Suppressor macrophage (primary cell): ENCODE data around the gene CPZ.

Experiments
- DNase-seq, 4 experiments: peaks; one replicate each; pipeline ENCODE4 v3.0.0-alpha.2; 2020 to 2022

Gene CPZ

DNA sequence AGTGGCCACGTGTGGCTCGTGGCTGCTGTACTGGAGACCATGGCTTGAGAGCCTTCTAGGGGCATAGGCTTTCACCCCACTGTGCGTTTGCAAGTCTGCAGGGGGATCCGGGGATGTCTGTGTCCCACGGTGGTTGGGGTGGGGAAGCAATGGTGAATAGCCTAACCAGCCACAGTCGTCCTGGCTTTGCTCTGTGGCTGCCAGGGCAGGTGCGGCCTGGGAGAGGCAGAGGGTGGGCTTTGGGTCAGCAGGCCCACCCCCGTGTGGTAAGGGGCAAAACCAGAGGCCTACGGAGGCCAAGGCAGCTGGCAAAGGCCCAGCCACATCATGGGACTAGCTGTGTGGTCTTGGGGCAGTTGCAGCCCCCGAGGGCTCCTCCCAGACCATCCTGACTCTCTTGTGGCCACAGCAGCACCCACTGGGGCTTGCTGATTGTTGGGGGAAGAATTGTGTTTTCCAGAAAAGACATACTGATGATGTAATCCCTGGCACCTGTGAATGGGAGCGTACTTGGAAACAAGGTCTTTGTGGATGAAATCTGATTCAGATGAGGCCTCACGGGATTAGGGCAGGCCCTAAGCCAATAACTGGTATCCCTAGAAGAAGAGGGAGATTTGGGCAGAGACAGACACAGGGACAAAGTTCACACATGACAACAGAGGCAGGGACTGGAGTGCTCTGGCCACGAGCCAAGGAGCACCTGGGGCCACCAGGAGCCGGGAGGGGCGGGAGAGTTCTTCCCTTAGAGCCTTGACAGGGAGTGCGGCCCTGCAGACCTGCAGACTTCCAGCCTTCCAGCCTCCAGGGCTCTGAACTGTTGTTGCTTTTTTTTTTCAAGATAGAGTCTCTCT lies 2.9 kb downstream of the CPZ start:
- no peak for DNase-seq

- DNase-seq, result no peak
These were observed 4.3 kb downstream of the CPZ start for GRCh38 chr4:8596891-8597290.

DNA sequence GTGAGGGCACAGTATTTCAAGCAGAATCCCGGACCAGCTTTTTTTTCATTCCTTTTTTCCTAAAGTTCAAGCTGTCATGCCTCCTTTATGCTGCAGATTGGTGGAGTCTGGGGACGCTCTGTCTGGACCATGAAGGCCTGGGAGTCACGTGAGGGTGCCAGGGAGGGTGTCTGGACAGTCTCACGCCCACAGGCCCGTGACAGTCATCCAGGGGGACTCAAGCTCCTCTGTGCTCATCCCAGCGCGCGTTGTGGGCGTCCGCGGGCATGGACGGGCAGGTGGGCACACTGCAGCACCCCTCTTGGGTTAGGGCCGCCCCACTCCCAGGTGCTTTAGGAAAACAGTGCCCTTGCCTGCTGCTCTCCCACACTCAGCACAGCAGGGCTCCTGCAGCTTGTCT lies 4.8 kb downstream of the CPZ start:
- no peak for DNase-seq

DNA sequence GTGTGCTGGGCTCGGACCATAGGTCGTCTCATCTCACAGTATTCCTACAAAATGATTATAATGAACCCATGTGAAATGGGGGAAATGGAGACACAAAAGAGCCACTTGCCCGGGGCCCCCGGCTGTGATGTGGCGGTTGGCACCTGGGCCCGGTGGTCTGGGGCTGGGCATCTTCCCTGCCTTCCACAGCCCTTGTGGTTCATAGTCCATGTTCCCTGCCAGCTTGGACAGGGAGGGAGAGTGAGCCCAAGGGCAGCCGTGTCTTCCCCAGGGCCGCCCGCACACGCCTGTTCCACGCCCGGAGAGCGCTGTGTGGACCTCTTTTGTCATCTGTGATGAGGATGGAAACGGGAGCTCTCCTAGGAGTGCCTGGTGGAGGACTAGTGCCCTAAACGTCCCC lies 5.2 kb downstream of the CPZ start:
- no peak for DNase-seq

- DNase-seq, result no peak
These were observed 6.0 kb downstream of the CPZ start for GRCh38 chr4:8598391-8599090.

GRCh38 chr4:8599091-8599460 lies 6.5 kb downstream of the CPZ start:
- DNase-seq, result no peak

DNA sequence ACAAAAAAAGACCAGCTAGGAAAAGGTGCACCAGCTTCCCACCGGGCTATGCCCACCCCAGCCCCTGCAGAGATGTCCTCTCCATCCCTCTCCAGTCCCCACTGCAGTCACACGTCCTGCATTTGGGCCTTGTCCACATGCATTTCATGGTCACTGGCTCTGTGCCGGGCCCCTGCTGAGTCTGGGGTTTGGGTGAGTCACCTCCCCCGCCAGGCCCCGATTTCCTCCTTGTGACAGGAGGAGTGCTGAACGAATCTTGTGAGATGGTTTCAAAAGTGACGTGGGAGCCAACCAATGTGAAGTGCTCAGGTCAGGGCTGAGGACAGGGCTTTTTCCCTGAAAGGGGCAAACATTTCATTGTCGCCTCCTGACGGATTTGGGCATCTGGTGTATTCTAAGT lies 7.1 kb downstream of the CPZ start:
- DNase-seq, result no peak

GRCh38 chr4:8600266-8600665 lies 7.7 kb downstream of the CPZ start:
- no peak for DNase-seq

DNA sequence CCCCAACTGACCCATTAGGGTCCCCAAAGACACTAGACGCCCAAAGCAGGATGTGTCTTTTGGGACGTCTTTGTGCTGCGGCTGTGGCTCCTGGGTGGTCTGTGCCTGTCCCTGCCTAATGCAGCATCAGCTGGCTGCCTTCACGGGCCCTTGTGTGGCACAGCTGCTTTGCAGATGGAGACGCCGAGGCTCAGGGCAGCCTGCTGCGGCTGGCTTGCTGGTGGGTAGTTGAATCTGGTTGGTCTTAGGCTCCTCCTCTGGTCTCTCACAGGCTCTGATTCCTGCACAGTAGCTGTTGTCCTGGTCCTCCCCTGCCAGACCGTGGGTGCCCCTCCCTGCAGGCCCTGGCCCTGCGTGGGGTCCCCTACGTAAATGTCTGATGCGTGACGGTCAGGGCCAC lies 8.1 kb downstream of the CPZ start:
- DNase-seq, result no peak

DNA sequence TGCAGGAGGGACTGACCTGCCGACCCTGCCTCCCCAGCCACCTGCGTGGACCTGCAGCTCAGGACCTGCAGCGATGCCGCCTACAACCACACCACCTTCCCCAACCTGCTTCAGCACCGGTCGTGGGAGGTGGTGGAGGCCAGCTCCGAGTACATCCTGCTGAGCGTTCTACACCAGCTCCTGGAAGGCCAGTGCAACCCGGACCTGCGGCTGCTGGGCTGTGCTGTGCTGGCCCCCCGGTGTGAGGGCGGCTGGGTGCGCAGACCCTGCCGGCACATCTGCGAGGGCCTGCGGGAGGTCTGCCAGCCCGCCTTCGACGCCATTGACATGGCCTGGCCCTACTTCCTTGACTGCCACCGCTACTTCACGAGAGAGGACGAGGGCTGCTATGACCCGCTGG lies 8.5 kb downstream of the CPZ start:
- no peak for DNase-seq

GRCh38 chr4:8601556-8601955 lies 9.0 kb downstream of the CPZ start:
- no peak for DNase-seq

DNA sequence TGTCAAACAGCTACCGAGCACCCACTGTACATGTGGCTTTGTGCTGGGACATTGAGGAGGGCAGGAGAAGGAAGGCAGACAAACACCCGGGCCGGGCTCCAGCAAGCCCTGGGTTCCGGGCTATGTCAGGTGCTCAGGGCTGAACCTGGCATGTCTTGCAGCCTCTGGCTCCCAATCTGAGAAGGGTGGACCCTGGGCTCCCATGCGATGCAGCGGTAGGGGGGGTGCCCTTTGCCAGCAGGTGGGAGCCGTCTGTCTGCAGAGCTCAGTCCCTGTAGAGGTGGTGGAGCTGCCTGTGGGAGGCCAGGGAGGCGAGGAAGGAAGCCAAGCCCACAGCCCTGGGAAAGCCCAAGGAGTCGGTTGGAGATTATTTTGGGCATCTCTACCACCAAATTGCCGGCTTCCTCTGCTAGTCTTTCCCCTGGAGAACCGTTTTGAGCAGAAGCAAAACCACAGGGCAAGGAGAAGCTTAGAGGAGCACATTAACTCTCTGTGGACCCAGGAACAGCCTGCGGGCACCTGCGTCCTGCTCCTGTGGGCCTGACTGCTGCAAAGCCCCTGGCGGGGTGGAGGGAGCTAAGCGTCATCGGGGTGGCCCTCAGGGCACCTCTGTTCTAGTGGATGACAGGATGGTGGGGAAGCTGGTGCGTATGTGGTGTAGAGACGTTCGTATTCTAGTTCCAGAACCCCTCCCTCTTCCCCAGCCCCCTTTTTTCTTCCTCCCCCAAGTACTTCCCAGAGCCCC lies 10.3 kb downstream of the CPZ start:
- DNase-seq, result no peak

GRCh38 chr4:8603931-8604330 lies 11.4 kb downstream of the CPZ start:
- no peak for DNase-seq

DNA sequence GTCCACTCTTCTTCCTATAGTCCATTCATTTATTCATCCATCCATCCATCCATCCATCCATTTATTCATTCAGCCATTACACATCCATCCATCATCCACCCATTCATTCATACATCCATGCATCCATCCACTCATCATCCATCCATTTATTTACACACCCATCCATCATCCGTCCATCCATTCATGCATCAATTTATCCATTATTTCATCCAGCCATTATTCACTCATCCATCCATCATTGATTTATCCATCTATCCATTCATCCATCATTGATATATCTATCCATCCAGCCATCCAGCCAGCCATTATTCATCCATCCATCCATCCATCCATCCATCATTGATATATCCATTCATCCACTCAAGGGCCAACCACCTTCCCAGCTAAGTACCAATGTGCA lies 12.7 kb downstream of the CPZ start:
- no peak for DNase-seq

- no peak for DNase-seq
These were observed 13.9 kb downstream of the CPZ start for GRCh38 chr4:8606476-8606875.

DNA sequence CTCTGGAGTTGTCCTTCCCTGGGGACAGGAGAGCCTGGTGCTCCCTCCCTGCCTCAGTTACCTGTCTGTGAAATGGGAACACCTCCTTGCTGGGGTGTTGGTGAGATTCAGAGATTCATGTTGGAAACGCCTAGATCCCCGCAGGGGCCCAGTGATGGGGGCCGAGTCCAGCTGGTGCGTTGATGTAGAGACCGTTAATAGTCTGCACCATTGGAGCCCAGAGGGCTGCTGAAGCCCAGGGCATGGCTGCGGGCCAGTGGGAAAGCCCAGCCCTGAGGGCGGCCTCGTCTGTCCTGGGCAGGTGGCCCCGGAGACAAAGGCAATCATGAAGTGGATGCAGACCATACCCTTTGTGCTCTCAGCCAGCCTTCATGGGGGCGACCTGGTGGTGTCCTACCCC lies 14.4 kb downstream of the CPZ start:
- DNase-seq, result no peak

GRCh38 chr4:8607603-8608481 lies 15.3 kb downstream of the CPZ start:
- peak; percentile 17 to 50 (median 24) for DNase-seq

DNA sequence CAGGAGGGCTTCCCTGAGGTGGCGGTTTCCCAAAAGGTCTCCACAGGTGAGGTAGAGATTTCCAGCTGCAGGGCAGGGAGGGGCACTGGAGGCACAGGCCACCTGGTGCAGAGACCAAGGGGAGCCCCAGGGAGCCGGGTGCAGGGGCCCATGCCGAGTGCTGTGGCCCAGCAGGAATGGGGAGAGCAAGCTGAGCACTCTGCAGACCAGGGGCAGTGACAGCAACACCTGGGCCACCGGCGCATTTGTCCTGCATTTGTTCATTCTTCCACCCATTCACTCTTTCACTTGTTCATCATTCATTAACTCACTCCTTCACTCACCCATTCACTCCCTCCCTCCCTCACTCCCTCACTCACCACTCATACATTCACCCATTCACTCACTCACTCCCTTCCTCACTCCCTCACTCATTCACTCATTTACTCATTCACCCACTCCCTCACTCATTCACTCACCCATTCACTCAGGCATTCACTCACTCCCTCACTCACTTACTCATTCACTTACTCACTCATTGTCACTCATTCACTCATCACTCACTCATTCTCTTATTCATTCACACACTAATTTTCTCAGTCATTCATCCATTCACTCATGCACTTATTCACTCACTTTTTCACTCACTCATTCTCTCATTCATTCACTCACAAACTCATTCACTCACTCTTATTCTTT lies 16.3 kb downstream of the CPZ start:
- DNase-seq, result no peak

- no peak for DNase-seq
These were observed 16.8 kb downstream of the CPZ start for GRCh38 chr4:8609406-8609805.

GRCh38 chr4:8609824-8610350 lies 17.3 kb downstream of the CPZ start:
- no peak for DNase-seq

DNA sequence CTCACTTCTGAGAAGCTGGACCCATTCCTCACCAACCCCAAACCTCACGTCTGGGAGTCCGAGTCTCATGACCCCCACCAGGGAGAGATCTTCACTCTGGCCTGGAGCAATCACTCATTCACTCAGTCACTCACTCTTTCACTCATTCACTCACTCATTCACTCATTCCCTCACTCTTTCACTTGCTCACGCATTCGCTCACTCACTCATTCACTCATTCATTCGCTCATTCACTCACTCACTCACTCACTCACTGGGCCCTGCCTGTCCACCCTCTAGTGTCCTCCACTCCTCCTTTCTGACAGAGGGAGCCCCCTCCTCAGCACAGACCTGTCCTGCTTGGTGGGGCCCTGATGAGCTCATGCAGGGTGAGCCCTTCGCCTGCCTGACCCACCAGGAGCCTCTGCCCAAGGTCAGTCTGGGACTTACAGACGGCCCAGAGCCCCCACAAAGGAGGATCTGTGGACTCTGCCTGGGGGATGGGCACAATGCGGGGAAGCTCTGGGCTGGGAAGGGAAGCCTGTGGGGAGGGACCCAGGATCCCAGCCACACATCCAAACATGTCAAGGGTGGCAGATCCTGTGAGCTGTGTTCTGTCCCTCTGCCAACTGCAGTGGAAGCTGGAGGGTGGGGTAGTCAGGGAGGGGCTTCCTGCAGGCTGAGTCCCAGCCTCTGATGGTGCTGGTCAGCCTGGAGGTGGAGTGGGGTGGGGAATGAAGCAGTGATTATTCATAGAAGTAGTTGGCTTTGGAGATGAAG lies 18.5 kb downstream of the CPZ start:
- DNase-seq, result no peak
